Measurements from ENCODE around the gene COPG1. TPM values are rescaled to one million over a fixed set of nuclear protein-coding genes. Genes with fewer than 3 reads are reported as not detected.

COPG1 gene
- total and polyA plus RNA-seq, 10 donors: 47.8 to 134 (median 105) TPM

DNA sequence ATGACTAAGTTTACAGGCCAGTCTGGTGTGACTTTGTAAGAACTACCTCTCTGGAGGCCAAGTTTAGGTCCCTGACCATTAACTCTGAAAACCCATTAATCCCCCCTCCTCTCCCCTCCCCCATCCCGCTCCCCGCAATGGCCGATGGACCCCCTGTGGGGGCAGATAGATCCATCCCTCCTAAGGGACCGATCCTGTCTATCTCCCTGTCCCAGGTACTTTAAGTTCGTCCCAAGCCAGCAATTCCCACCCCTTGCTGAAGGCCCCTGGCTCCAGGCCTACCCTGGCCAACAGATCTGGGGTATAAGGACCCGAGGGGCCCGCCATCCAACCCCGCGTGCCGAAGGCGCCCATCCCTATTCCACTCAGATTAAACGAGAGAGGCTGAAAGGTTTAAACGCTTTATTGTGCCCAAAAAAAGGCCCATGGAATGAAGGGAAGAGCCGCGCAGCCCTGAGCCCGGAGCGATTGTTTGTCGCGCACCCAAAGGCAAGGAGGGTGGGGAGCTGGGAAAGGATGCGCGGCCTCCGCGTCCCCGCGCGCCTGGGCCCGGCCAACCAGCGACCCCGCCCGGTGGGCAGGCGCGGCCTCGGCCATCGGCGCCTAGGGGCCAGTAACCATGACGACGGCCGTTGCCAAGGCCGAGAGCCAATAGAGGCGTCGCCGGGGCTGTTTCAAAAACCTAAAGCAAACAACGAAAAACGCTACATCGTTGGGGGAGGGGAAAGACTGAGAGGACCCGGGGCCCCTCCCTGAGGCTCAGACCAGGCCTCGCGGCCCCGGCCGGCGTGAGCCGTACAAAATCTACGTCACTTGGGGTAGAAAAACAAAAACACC lies 65.2 kb downstream of the COPG1 start:
- peak; percentile 91 for DNase-seq
- Histone ChIP-seq H3K4me1 (peaks cover 10 to 55% (median 37%) of the 10 kb centered on the region in 6 donors), H3K27ac (peak overlapping the region; percentile 76 to 92 (median 85)), H3K4me3 (peak overlapping the region; percentile 61 to 97 (median 86)), H3K9me3 (no peaks in the 10 kb centered on the region), H3K27me3 (replicated peaks in 1 of 7) (peaks cover 0 to 15% (median 0%) of the 10 kb centered on the region in 7 donors), H3K36me3 (no peaks in the 10 kb centered on the region)
- intact Hi-C loops (cut with DNase I; ENCODE audit: low total_unique reads): no loop called here
- peak; percentile 71 to 82 (median 80) for TF ChIP-seq POLR2AphosphoS5 (IDR thresholded peaks at IDR 0.05)
- no peak for TF ChIP-seq POLR2A (IDR thresholded peaks at IDR 0.05)
- TF ChIP-seq, protein P1, sequence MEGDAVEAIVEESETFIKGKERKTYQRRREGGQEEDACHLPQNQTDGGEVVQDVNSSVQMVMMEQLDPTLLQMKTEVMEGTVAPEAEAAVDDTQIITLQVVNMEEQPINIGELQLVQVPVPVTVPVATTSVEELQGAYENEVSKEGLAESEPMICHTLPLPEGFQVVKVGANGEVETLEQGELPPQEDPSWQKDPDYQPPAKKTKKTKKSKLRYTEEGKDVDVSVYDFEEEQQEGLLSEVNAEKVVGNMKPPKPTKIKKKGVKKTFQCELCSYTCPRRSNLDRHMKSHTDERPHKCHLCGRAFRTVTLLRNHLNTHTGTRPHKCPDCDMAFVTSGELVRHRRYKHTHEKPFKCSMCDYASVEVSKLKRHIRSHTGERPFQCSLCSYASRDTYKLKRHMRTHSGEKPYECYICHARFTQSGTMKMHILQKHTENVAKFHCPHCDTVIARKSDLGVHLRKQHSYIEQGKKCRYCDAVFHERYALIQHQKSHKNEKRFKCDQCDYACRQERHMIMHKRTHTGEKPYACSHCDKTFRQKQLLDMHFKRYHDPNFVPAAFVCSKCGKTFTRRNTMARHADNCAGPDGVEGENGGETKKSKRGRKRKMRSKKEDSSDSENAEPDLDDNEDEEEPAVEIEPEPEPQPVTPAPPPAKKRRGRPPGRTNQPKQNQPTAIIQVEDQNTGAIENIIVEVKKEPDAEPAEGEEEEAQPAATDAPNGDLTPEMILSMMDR (IDR thresholded peaks at IDR 0.05 in 8 of 11, conservative IDR thresholded peaks at IDR 0.05 in 3 of 11): peak in 2 of 11 experiments; percentile 14 to 39
- 3 to 5% (median 3%) methylated on average over 42 to 53 of the region's 53 CpGs for WGBS, 5 donors

DNA sequence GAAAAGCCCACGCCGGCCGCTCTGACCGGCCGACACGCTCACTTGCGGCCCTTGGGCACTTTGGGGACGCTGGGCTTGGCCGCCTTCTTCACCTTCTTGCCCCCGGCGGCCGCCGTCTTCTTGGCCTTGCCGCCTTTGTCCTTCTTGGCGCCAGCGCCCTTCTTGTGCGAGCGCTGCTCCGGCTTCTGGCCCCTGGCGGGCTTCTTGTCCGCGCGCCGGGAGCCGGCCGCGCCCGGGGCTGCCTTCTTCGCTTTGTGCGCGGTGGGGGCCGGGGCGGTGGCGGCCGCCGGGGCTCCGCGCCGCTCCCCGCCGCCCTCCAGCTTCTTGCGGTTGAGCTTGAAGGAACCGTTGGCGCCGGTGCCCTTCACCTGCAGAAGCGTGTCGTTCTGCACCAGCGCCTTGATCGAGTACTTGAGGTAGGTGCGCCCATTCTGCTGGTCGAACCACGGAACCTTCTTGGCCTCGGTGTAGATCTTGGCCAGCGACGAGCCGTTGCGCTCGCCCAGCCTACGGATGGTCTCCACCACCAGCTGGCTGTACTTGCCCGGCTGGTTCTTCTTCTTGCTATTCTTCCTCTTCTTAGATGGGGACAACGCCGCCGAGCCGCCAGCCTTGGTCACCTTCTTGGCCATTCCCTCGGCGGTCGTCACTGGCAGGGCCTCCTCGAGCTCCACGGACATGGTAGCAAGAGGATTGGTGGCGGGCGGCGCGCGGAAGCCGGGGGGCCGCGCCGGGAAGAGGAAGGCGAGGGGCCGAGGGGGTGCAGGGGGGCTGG lies 66.0 kb downstream of the COPG1 start:
- Histone ChIP-seq H3K4me3 (peak overlapping the region; percentile 61 to 97 (median 86)), H3K27me3 (replicated peaks in 1 of 7) (peaks cover 0 to 15% (median 0%) of the 10 kb centered on the region in 7 donors), H3K27ac (peak overlapping the region; percentile 76 to 92 (median 85)), H3K36me3 (peaks cover 0 to 4% (median 0%) of the 10 kb centered on the region in 6 donors), H3K4me1 (peaks cover 10 to 55% (median 37%) of the 10 kb centered on the region in 6 donors), H3K9me3 (no peaks in the 10 kb centered on the region)
- WGBS, 5 donors: 0% methylated on average over 33 to 80 of the region's 80 CpGs
- intact Hi-C loops (cut with DNase I; ENCODE audit: low total_unique reads): no loop called here
- peak; percentile 89 for DNase-seq
- TF ChIP-seq, protein P1 (IDR thresholded peaks at IDR 0.05 in 8 of 11, conservative IDR thresholded peaks at IDR 0.05 in 3 of 11): no peak
- TF ChIP-seq POLR2AphosphoS5 (IDR thresholded peaks at IDR 0.05) (no peak), POLR2A (IDR thresholded peaks at IDR 0.05) (no peak)

DNA sequence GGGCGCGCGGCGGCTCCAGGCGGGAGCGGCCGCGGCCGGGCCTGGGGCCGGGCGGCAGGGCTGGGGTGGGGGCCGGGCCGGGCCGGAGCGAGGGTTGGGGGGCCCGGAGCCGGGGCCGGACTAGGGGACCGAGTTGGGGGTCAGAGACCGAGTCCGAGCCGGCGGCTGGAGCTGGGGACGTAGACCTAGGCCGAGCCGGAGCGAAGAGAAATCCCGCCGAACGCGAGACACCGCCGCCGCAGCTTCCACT lies 66.5 kb downstream of the COPG1 start:
- intact Hi-C loops (cut with DNase I; ENCODE audit: low total_unique reads): no loop called here
- peak; percentile 95 for DNase-seq
- Histone ChIP-seq H3K27ac (peak overlapping the region; percentile 76 to 92 (median 85)), H3K36me3 (peaks cover 0 to 4% (median 0%) of the 10 kb centered on the region in 6 donors), H3K9me3 (no peaks in the 10 kb centered on the region), H3K4me1 (peaks cover 10 to 55% (median 37%) of the 10 kb centered on the region in 6 donors), H3K4me3 (peak overlapping the region; percentile 61 to 97 (median 86)), H3K27me3 (replicated peaks in 1 of 7) (peaks cover 0 to 15% (median 0%) of the 10 kb centered on the region in 7 donors)
- 0 to 1% (median 1%) methylated on average over 17 to 34 of the region's 34 CpGs; no CpG with 5 or more reads in 2 of the 5 donors for WGBS, 5 donors
- TF ChIP-seq POLR2A (IDR thresholded peaks at IDR 0.05) (no peak), POLR2AphosphoS5 (IDR thresholded peaks at IDR 0.05) (no peak)
- TF ChIP-seq, protein P1 (IDR thresholded peaks at IDR 0.05 in 8 of 11, conservative IDR thresholded peaks at IDR 0.05 in 3 of 11): no peak
